ENCODE data around the gene KLK2.

KLK2 gene

DNA sequence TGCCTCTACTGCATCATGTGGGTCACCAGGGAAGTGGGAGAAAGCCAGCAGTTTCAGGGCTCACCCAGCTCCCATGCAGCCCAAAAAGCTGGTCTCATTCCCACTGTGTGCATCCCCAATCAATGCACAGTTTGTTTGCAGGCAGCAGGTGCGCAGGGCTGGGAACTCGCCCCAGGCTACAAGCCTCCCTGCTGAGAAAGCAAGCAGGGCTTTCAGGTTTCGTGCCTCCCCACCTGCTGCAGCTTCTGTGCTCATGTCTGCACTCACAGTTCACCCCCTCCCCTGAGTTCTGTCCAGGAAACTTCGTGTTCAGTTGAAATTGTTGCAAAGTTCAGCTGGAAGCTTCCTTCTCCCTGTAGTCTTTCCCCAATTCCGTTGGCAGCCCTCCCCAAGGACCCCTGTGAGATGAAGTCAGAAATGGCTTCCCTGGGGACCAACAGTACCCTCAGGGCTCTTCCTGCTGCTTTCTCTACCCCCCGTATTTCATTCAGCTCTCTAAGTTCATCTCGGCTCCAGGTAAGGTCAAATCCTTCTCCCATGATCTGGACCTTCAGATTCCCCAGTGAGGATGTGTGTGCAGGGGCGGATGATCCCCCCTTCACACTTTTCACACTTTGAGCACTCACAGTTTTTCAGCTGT, 28.8 kb upstream of the KLK2 start:
- in situ Hi-C loops (cut with MboI; ENCODE audit: low pct_unique_long_range_greater_than_20kb, low sequenced_read_pairs, unreplicated experiment) = no loop called here
- no peak for DNase-seq (ENCODE audit: low spot score)
- TF ChIP-seq, protein P1, sequence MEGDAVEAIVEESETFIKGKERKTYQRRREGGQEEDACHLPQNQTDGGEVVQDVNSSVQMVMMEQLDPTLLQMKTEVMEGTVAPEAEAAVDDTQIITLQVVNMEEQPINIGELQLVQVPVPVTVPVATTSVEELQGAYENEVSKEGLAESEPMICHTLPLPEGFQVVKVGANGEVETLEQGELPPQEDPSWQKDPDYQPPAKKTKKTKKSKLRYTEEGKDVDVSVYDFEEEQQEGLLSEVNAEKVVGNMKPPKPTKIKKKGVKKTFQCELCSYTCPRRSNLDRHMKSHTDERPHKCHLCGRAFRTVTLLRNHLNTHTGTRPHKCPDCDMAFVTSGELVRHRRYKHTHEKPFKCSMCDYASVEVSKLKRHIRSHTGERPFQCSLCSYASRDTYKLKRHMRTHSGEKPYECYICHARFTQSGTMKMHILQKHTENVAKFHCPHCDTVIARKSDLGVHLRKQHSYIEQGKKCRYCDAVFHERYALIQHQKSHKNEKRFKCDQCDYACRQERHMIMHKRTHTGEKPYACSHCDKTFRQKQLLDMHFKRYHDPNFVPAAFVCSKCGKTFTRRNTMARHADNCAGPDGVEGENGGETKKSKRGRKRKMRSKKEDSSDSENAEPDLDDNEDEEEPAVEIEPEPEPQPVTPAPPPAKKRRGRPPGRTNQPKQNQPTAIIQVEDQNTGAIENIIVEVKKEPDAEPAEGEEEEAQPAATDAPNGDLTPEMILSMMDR (IDR thresholded peaks at IDR 0.05; ENCODE audit: extremely low read depth, insufficient read depth, missing control alignments) = no peak

DNA sequence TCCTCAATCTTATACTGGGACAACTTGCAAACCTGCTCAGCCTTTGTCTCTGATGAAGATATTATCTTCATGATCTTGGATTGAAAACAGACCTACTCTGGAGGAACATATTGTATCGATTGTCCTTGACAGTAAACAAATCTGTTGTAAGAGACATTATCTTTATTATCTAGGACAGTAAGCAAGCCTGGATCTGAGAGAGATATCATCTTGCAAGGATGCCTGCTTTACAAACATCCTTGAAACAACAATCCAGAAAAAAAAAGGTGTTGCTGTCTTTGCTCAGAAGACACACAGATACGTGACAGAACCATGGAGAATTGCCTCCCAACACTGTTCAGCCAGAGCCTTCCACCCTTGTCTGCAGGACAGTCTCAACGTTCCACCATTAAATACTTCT, 22.5 kb upstream of the KLK2 start:
- TF ChIP-seq, protein P1 (IDR thresholded peaks at IDR 0.05; ENCODE audit: extremely low read depth, insufficient read depth, missing control alignments) = no peak
- in situ Hi-C loops (cut with MboI; ENCODE audit: low pct_unique_long_range_greater_than_20kb, low sequenced_read_pairs, unreplicated experiment) = no loop called here
- no peak for DNase-seq (ENCODE audit: low spot score)

DNA sequence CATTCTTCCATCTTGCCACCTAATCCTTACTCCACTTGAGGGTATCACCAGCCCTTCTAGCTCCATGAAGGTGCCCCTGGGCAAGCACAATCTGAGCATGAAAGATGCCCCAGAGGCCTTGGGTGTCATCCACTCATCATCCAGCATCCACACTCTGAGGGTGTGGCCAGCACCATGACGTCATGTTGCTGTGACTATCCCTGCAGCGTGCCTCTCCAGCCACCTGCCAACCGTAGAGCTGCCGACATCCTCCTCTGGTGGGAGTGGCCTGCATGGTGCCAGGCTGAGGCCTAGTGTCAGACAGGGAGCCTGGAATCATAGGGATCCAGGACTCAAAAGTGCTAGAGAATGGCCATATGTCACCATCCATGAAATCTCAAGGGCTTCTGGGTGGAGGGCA, 21.6 kb upstream of the KLK2 start:
- TF ChIP-seq, protein P1 (IDR thresholded peaks at IDR 0.05; ENCODE audit: extremely low read depth, insufficient read depth, missing control alignments) = no peak
- in situ Hi-C loops (cut with MboI; ENCODE audit: low pct_unique_long_range_greater_than_20kb, low sequenced_read_pairs, unreplicated experiment) = no loop called here
- no peak for DNase-seq (ENCODE audit: low spot score)

DNA sequence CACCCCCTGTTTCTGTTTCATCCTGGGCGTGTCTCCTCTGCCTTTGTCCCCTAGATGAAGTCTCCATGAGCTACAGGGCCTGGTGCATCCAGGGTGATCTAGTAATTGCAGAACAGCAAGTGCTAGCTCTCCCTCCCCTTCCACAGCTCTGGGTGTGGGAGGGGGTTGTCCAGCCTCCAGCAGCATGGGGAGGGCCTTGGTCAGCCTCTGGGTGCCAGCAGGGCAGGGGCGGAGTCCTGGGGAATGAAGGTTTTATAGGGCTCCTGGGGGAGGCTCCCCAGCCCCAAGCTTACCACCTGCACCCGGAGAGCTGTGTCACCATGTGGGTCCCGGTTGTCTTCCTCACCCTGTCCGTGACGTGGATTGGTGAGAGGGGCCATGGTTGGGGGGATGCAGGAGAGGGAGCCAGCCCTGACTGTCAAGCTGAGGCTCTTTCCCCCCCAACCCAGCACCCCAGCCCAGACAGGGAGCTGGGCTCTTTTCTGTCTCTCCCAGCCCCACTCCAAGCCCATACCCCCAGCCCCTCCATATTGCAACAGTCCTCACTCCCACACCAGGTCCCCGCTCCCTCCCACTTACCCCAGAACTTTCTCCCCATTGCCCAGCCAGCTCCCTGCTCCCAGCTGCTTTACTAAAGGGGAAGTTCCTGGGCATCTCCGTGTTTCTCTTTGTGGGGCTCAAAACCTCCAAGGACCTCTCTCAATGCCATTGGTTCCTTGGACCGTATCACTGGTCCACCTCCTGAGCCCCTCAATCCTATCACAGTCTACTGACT, 18.4 kb upstream of the KLK2 start, which contains the start of gene KLK3:
TSS of gene KLK3 (plus strand) at position 280 of the 775 bp plus-strand sequence. CDS start at position 321, 41 bp downstream.
- DNase-seq (ENCODE audit: low spot score) = no peak
- TF ChIP-seq, protein P1 (IDR thresholded peaks at IDR 0.05; ENCODE audit: extremely low read depth, insufficient read depth, missing control alignments) = no peak
- in situ Hi-C loops (cut with MboI; ENCODE audit: low pct_unique_long_range_greater_than_20kb, low sequenced_read_pairs, unreplicated experiment) = no loop called here

GRCh38 chr19:50857366-50857765, 15.9 kb upstream of the KLK2 start:
- no peak for DNase-seq (ENCODE audit: low spot score)
- in situ Hi-C loops (cut with MboI; ENCODE audit: low pct_unique_long_range_greater_than_20kb, low sequenced_read_pairs, unreplicated experiment) = no loop called here
- TF ChIP-seq, protein P1 (IDR thresholded peaks at IDR 0.05; ENCODE audit: extremely low read depth, insufficient read depth, missing control alignments) = no peak

- DNase-seq (ENCODE audit: low spot score) = no peak
- TF ChIP-seq, protein P1 (IDR thresholded peaks at IDR 0.05; ENCODE audit: extremely low read depth, insufficient read depth, missing control alignments) = no peak
- in situ Hi-C loops (cut with MboI; ENCODE audit: low pct_unique_long_range_greater_than_20kb, low sequenced_read_pairs, unreplicated experiment) = no loop called here
Measured at GRCh38 chr19:50858886-50859285, 14.4 kb upstream of the KLK2 start.
